Neural cell (in vitro differentiated cells): ENCODE results near the gene IFNL4. TPM values are rescaled to one million over a fixed set of nuclear protein-coding genes. Genes with fewer than 3 reads are reported as not detected.

Source experiments
- H2AFZ ChIP-seq: fragments of 200-600, 300-800 bp; sonication (generic), shearing (Covaris generic); 2 replicates; pipeline ENCODE4 v1.6.0; 2014; ENCODE audit warnings: low read depth, mild to moderate bottlenecking, antibody characterized with exemption, low read length, moderate library complexity
- H3F3A ChIP-seq: fragments of 200-600 bp; shearing (Covaris generic); 2 replicates; pipeline ENCODE4 v1.6.1; 2016; ENCODE audit warnings: mild to moderate bottlenecking, moderate library complexity, mixed read lengths, antibody characterized with exemption, low read length; ENCODE audit not compliant: insufficient read depth, poor library complexity, severe bottlenecking
- H3K27ac ChIP-seq: fragments of 200-600, 300-800 bp; sonication (generic), shearing (Covaris generic); 2 replicates; pipeline ENCODE4 v1.5.1; 2014; ENCODE audit warnings: mild to moderate bottlenecking, low read length, moderate library complexity
- H3K27me3 ChIP-seq: fragments of 300-800, 200-600 bp; sonication (generic), shearing (Covaris generic); 2 replicates; pipeline ENCODE4 v1.6.0; 2014; ENCODE audit warnings: mild to moderate bottlenecking, low read depth, low read length, moderate library complexity; ENCODE audit not compliant: insufficient read depth
- H3K36me3 ChIP-seq: fragments of 300-800, 200-600 bp; sonication (generic), shearing (Covaris generic); 2 replicates; pipeline ENCODE4 v1.5.1; 2014; ENCODE audit warnings: mild to moderate bottlenecking, antibody characterized with exemption, low read length, moderate library complexity; ENCODE audit not compliant: insufficient read depth
- H3K4me2 ChIP-seq: fragments of 300-800, 200-600 bp; sonication (generic), shearing (Covaris generic); 2 replicates; pipeline ENCODE4 v1.6.0; 2014; ENCODE audit warnings: mild to moderate bottlenecking, low read length
- H3K4me3 ChIP-seq: fragments of 300-800, 200-600 bp; sonication (generic), shearing (Covaris generic); 2 replicates; pipeline ENCODE4 v1.5.1; 2014; ENCODE audit warnings: mild to moderate bottlenecking, low read length, moderate library complexity
- H3K79me2 ChIP-seq: fragments of 200-600 bp; shearing (Covaris generic); replicated peaks from 2 replicates; pipeline ENCODE4 v1.6.0; 2014; ENCODE audit warnings: mild to moderate bottlenecking, low read length, moderate library complexity; ENCODE audit not compliant: insufficient read depth
- H3K9ac ChIP-seq: fragments of 300-800, 200-600 bp; sonication (generic), shearing (Covaris generic); 2 replicates; pipeline ENCODE4 v1.6.1; 2016; ENCODE audit warnings: mild to moderate bottlenecking, low read length, mixed read lengths
- H3K9me2 ChIP-seq: fragments of 200-600 bp; shearing (Covaris generic); 2 replicates; pipeline ENCODE4 v1.6.1; 2016; ENCODE audit warnings: mild to moderate bottlenecking, low read length, mixed read lengths; ENCODE audit not compliant: insufficient read depth
- H3K9me3 ChIP-seq: fragments of 200-600, 300-800 bp; sonication (generic), shearing (Covaris generic); 2 replicates; pipeline ENCODE4 v1.6.1; 2016; ENCODE audit warnings: mild to moderate bottlenecking, mixed run types, low read length, moderate library complexity, mixed read lengths
- H4K20me1 ChIP-seq: fragments of 200-600 bp; shearing (Covaris generic); 2 replicates; pipeline ENCODE4 v1.6.1; 2016; ENCODE audit warnings: mild to moderate bottlenecking, mixed run types; ENCODE audit not compliant: insufficient read depth
- CTCF ChIP-seq: fragments of 450-650 bp; IDR thresholded peaks from 2 replicates; pipeline ENCODE4 v1.5.1; 2014; ENCODE audit warnings: antibody characterized with exemption, mild to moderate bottlenecking, moderate library complexity; ENCODE audit not compliant: poor library complexity, severe bottlenecking
- EP300 ChIP-seq: fragments of 450-650 bp; conservative IDR thresholded peaks from 2 replicates; pipeline ENCODE4 v1.6.1; 2014; ENCODE audit warnings: antibody characterized with exemption, mild to moderate bottlenecking, moderate library complexity; ENCODE audit not compliant: poor library complexity, severe bottlenecking
- EZH2 ChIP-seq: fragments of 200-600, 300-800 bp; shearing (Covaris generic), sonication (generic); IDR thresholded peaks from 2 replicates; pipeline ENCODE4 v1.6.1; 2014; ENCODE audit warnings: antibody characterized with exemption, low read length, borderline replicate concordance, mild to moderate bottlenecking; ENCODE audit not compliant: insufficient read depth, poor library complexity, severe bottlenecking
- MXI1 ChIP-seq: fragments of 450-650 bp; conservative IDR thresholded peaks from 2 replicates; pipeline ENCODE4 v1.6.1; 2014; ENCODE audit warnings: antibody characterized with exemption, mild to moderate bottlenecking; ENCODE audit not compliant: poor library complexity, severe bottlenecking
- POLR2AphosphoS5 ChIP-seq: IDR thresholded peaks from 2 replicates; pipeline ENCODE4 v1.6.1; 2012
- RAD21 ChIP-seq: fragments of 450-650 bp; conservative IDR thresholded peaks from 2 replicates; pipeline ENCODE4 v1.6.1; 2014; ENCODE audit warnings: antibody characterized with exemption, mild to moderate bottlenecking, moderate library complexity
- REST ChIP-seq: IDR thresholded peaks from 2 replicates; pipeline ENCODE4 v1.6.1; 2012; ENCODE audit warnings: borderline replicate concordance
- SMC3 ChIP-seq: fragments of 450-650 bp; conservative IDR thresholded peaks from 2 replicates; pipeline ENCODE4 v1.6.1; 2014; ENCODE audit warnings: antibody characterized with exemption, mild to moderate bottlenecking, moderate library complexity; ENCODE audit not compliant: poor library complexity
- TAF1 ChIP-seq: IDR thresholded peaks from 2 replicates; pipeline ENCODE4 v1.6.1; 2012; ENCODE audit warnings: low read depth
- polyA plus RNA-seq: library from polyadenylated mRNA; depleted of rRNA; stranded (reverse); fragments of >200 nt; gene quantifications from 2 replicates; pipeline ENCODE4 v1.2.3, GENCODE V29; 2014

IFNL4 gene
- polyA plus RNA-seq, 1 donor from 2014 or later: not detected

DNA sequence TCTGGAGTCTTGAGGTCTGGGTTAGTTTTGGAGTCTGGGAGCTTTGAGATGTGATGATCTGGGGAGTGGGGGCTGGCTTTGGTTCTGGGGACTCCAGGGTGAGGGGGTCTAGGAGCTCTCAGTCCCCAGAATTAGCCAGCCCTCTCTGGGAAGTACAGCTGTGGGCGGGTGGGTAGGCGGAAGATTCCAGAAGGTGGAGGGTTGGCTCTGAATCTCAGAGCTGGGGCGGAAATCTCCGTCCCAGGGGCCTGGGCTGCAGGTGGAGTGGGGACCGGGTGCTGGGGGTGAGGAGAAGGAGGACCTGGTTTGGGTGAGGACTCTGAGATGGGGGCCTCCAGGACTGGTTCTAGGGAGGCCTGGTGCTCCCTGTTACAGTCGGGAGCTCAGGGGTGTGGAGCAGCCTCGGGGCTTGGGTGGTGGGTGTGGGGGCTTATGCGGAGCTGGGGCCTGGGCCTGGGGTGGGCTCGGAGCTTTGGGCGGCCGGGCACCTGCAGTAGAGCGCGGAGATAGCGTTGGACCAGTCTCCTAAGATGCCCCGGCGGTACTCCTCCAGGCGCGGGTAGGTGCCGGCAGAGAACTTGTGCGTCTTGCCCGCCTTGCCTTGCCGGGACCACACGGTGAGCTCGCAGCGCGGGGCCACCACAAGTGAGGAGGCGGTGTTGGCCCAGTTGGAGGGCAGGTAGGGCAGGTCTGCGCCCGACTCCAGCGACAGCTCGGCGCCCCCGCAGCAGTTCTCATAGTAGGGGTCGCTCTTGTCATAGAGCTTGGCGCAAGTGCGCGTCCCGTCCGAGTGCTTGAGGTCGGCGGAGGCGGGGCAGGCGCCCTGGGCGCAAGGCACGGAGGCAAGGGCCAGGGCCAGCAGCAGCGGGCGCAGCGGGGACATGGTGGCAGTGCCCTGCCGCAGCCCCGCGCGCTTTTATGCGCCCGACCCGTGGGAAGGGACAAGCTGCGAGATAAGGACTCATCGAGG is 45.0 kb downstream of the IFNL4 start, which contains the start of gene SYCN:
SYCN (minus strand) TSS at position 892 of the 970 bp plus-strand sequence; CDS start at position 883, 9 bp downstream.
- no peak within 1 kb of the TSS for H2AFZ ChIP-seq
- no peak within 1 kb of the TSS for H3K9ac ChIP-seq
- H3K27me3 ChIP-seq: peaks cover 17% of the 10 kb centered on the region

More for the DNA sequence above, 45.0 kb downstream of the IFNL4 start, which contains the start of gene SYCN:
- Histone ChIP-seq H3K9me3 (no peaks in the 10 kb centered on the region), H3K27ac (no peak within 1 kb of the TSS), H4K20me1 (no peaks in the 10 kb centered on the region), H3K4me2 (no peak within 1 kb of the TSS), H3K79me2 (no peaks in the 10 kb centered on the region), H3K9me2 (no peaks in the 10 kb centered on the region), H3F3A (no peaks in the 10 kb centered on the region), H3K4me3 (no peak within 1 kb of the TSS), H3K36me3 (no peaks in the 10 kb centered on the region)
- TF ChIP-seq MXI1 (no peak), TAF1 (no peak), REST (no peak), EZH2 (no peak), EP300 (no peak), CTCF (no peak), SMC3 (no peak), RAD21 (no peak), POLR2AphosphoS5 (no peak)
